Small intestine (tissue), 7 donors: ENCODE results near the gene KRT84. TPM values are rescaled to one million over a fixed set of nuclear protein-coding genes. Genes with fewer than 3 reads are reported as not detected.
A peak's percentile ranks its signal among the peaks of the same experiment; 100 is the strongest.

Experiments
- DNase-seq, 2 donors: peaks; one replicate each; pipeline versions ENCODE4 v3.0.0 to v3.0.0-alpha.2; 2013
- FAIRE-seq: peaks from 2 replicates; lab custom pipeline; 2012; peaks lifted over from hg19 to GRCh38; lab: Jason Lieb, UNC
- H3K27ac ChIP-seq, 3 donors: one replicate each; pipeline ENCODE4 v1.5.1; 2013; ENCODE audit warnings: low read length in 2 of 3, mild to moderate bottlenecking in 2 of 3, control low read depth in 1 of 3, inconsistent platforms in 1 of 3, low read depth in 1 of 3, moderate library complexity in 1 of 3
- H3K27me3 ChIP-seq, 3 donors: one replicate each; pipeline ENCODE4 v1.6.1; 2013; ENCODE audit warnings: low read length in 3 of 3, inconsistent platforms in 1 of 3; ENCODE audit not compliant: control insufficient read depth in 3 of 3, insufficient read depth in 3 of 3
- H3K36me3 ChIP-seq, 3 donors: one replicate each; pipeline ENCODE4 v1.6.1; 2013; ENCODE audit warnings: low read length in 3 of 3, inconsistent platforms in 1 of 3, low read depth in 1 of 3, mild to moderate bottlenecking in 1 of 3, moderate library complexity in 1 of 3; ENCODE audit not compliant: control insufficient read depth in 3 of 3, insufficient read depth in 2 of 3
- H3K4me1 ChIP-seq, 3 donors: one replicate each; pipeline ENCODE4 v1.6.1; 2013; ENCODE audit warnings: low read length in 2 of 3, inconsistent platforms in 1 of 3, low read depth in 1 of 3, mild to moderate bottlenecking in 1 of 3, moderate library complexity in 1 of 3; ENCODE audit not compliant: control insufficient read depth in 3 of 3, insufficient read depth in 2 of 3
- H3K4me3 ChIP-seq, 3 donors: one replicate each; pipeline ENCODE4 v1.5.1; 2013; ENCODE audit warnings: low read length in 3 of 3, control low read depth in 1 of 3, inconsistent platforms in 1 of 3, low read depth in 1 of 3, mild to moderate bottlenecking in 1 of 3, moderate library complexity in 1 of 3
- H3K9me3 ChIP-seq, 2 donors: one replicate each; pipeline ENCODE4 v1.6.1; 2013; ENCODE audit warnings: low read depth in 1 of 2, low read length in 1 of 2; ENCODE audit not compliant: control insufficient read depth in 2 of 2, insufficient read depth in 1 of 2
- WGBS, 3 donors: extraction: QIAGEN DNeasy Blood & Tissue Kit; methylation state at CpG; one replicate each; pipeline ENCODE4 v1.1.7; 2013; 5-methylcytosine and 5-hydroxymethylcytosine counted together
- polyA plus RNA-seq, 4 donors: library from polyadenylated mRNA; stranded (reverse) in 3 of 4; unstranded in 1 of 4; fragments of 200-250 nt in 3 of 4; fragments of 120-200 nt in 1 of 4; gene quantifications; one replicate each; pipeline versions ENCODE4 v1.2.1 to v1.2.3, GENCODE V29; 2013
- donor health status: healthy with polysubstance abuse.
- donor health status: control.
- donor health status: control.
- donor health status: Bipolar disorder and iron deficiency.
- donor health status: healthy.

Gene KRT84
- polyA plus RNA-seq, 4 donors: not detected

GRCh38 chr12:52351196-52352059 lies 34.0 kb downstream of the KRT84 start:
- DNase-seq (no peak), FAIRE-seq (no peak)
- Histone ChIP-seq H3K4me1 (peaks cover 0 to 4% (median 0%) of the 10 kb centered on the region in 3 donors), H3K9me3 (no peaks in the 10 kb centered on the region), H3K27ac (no peak overlapping the region), H3K36me3 (no peaks in the 10 kb centered on the region), H3K4me3 (no peak overlapping the region), H3K27me3 (peaks cover 0 to 12% (median 5%) of the 10 kb centered on the region in 3 donors)
- 58 to 61% (median 59%) methylated on average over 9 of the region's 9 CpGs for WGBS, 3 donors

GRCh38 chr12:52350786-52351185 lies 34.7 kb downstream of the KRT84 start:
- Histone ChIP-seq H3K36me3 (no peaks in the 10 kb centered on the region), H3K27ac (no peak overlapping the region), H3K27me3 (peaks cover 0 to 12% (median 5%) of the 10 kb centered on the region in 3 donors), H3K4me1 (peaks cover 0 to 4% (median 0%) of the 10 kb centered on the region in 3 donors), H3K9me3 (no peaks in the 10 kb centered on the region), H3K4me3 (no peak overlapping the region)
- FAIRE-seq: no peak
- WGBS, 3 donors: 73 to 87% (median 77%) methylated on average over 5 of the region's 5 CpGs
- DNase-seq: no peak

GRCh38 chr12:52350021-52350620 lies 35.3 kb downstream of the KRT84 start:
- DNase-seq (no peak), FAIRE-seq (no peak)
- Histone ChIP-seq H3K4me3 (no peak overlapping the region), H3K36me3 (no peaks in the 10 kb centered on the region), H3K27ac (no peak overlapping the region), H3K9me3 (no peaks in the 10 kb centered on the region), H3K4me1 (peaks cover 0 to 4% (median 0%) of the 10 kb centered on the region in 3 donors), H3K27me3 (peaks cover 0 to 12% (median 5%) of the 10 kb centered on the region in 3 donors)
- 89 to 92% (median 91%) methylated on average over 8 of the region's 8 CpGs for WGBS, 3 donors

- no peak for DNase-seq
- Histone ChIP-seq H3K27ac (no peak overlapping the region), H3K4me3 (no peak overlapping the region), H3K9me3 (no peaks in the 10 kb centered on the region), H3K36me3 (no peaks in the 10 kb centered on the region), H3K27me3 (peaks cover 0 to 12% (median 0%) of the 10 kb centered on the region in 3 donors), H3K4me1 (peaks cover 0 to 4% (median 0%) of the 10 kb centered on the region in 3 donors)
- FAIRE-seq: no peak
- 66 to 79% (median 78%) methylated on average over 6 of the region's 6 CpGs for WGBS, 3 donors
These were observed 36.3 kb downstream of the KRT84 start for GRCh38 chr12:52349196-52349595.

- peaks cover 0 to 12% (median 0%) of the 10 kb centered on the region in 3 donors for H3K27me3 ChIP-seq
- H3K36me3 ChIP-seq: no peaks in the 10 kb centered on the region
- DNase-seq: no peak
- no peak overlapping the region for H3K4me3 ChIP-seq
- FAIRE-seq: no peak
- peaks cover 0 to 4% (median 0%) of the 10 kb centered on the region in 3 donors for H3K4me1 ChIP-seq
- 73 to 75% (median 75%) methylated on average over 16 of the region's 16 CpGs for WGBS, 3 donors
- no peak overlapping the region for H3K27ac ChIP-seq
- peaks cover 0 to 10% of the 10 kb centered on the region in 2 donors for H3K9me3 ChIP-seq
These were observed 37.6 kb downstream of the KRT84 start for GRCh38 chr12:52347551-52348510.

- Histone ChIP-seq H3K4me1 (peaks cover 0 to 4% (median 0%) of the 10 kb centered on the region in 3 donors), H3K27me3 (peaks cover 0 to 6% (median 3%) of the 10 kb centered on the region in 3 donors), H3K9me3 (peaks cover 0 to 10% of the 10 kb centered on the region in 2 donors), H3K4me3 (no peak overlapping the region), H3K27ac (no peak overlapping the region), H3K36me3 (no peaks in the 10 kb centered on the region)
- DNase-seq (peak; percentile 59 to 68), FAIRE-seq (no peak)
- WGBS, 3 donors: 23 to 59% (median 29%) methylated on average over 9 of the region's 9 CpGs
These were observed 38.4 kb downstream of the KRT84 start for GRCh38 chr12:52347016-52347415.

GRCh38 chr12:52346593-52346992 lies 38.9 kb downstream of the KRT84 start:
- WGBS, 3 donors: 47 to 59% (median 50%) methylated on average over 4 of the region's 4 CpGs

More at GRCh38 chr12:52346593-52346992, 38.9 kb downstream of the KRT84 start:
- Histone ChIP-seq H3K27me3 (peaks cover 0 to 7% (median 3%) of the 10 kb centered on the region in 3 donors), H3K27ac (no peak overlapping the region), H3K4me3 (no peak overlapping the region), H3K9me3 (peaks cover 0 to 10% of the 10 kb centered on the region in 2 donors), H3K4me1 (peaks cover 0 to 4% (median 0%) of the 10 kb centered on the region in 3 donors), H3K36me3 (no peaks in the 10 kb centered on the region)
- peak; percentile 16 to 40 for DNase-seq
- FAIRE-seq: no peak
